NT2/D1 (cell line): ENCODE measurements around the gene TECRL.

Source experiments
- DNase-seq: peaks from one replicate; pipeline ENCODE4 v3.0.0-alpha.2; 2011; ENCODE audit warnings: low read depth, low spot score
- H3K27me3 ChIP-seq: 2 replicates; pipeline ENCODE4 v1.6.0; 2011; ENCODE audit warnings: mild to moderate bottlenecking; ENCODE audit not compliant: insufficient read length, insufficient read depth
- H3K36me3 ChIP-seq: 2 replicates; pipeline ENCODE4 v1.6.1; 2011; ENCODE audit warnings: mild to moderate bottlenecking, low read length, mixed read lengths; ENCODE audit not compliant: insufficient read depth, insufficient read length
- H3K4me1 ChIP-seq: 2 replicates; pipeline ENCODE4 v1.5.1; 2011; ENCODE audit not compliant: insufficient read depth, insufficient read length
- H3K4me3 ChIP-seq: 2 replicates; pipeline ENCODE4 v1.5.1; 2011; ENCODE audit warnings: low read depth; ENCODE audit not compliant: insufficient read length
- H3K9ac ChIP-seq: 2 replicates; pipeline ENCODE4 v1.6.0; 2011; ENCODE audit warnings: low read depth; ENCODE audit not compliant: insufficient read length
- H3K9me3 ChIP-seq: 2 replicates; pipeline ENCODE4 v1.5.1; 2011; ENCODE audit warnings: mild to moderate bottlenecking, low read length; ENCODE audit not compliant: insufficient read depth
- SUZ12 ChIP-seq: IDR thresholded peaks from 2 replicates; pipeline ENCODE4 v1.6.1; 2011; ENCODE audit not compliant: insufficient read length, insufficient read depth; ENCODE audit errors: extremely low read depth
- YY1 ChIP-seq: IDR thresholded peaks from 2 replicates; pipeline ENCODE4 v1.6.1; 2011; ENCODE audit not compliant: insufficient read length, insufficient read depth
- ZNF274 ChIP-seq: IDR thresholded peaks from 2 replicates; pipeline ENCODE4 v1.6.1; 2011; ENCODE audit warnings: mild to moderate bottlenecking, low read depth, low read length

Gene TECRL

GRCh38 chr4:64360664-64361398, 48.4 kb downstream of the TECRL start:
- no peak for DNase-seq
- Histone ChIP-seq H3K4me3 (no peak overlapping the region), H3K9me3 (no peaks in the 10 kb centered on the region), H3K4me1 (no peaks in the 10 kb centered on the region), H3K36me3 (no peaks in the 10 kb centered on the region), H3K27me3 (no peaks in the 10 kb centered on the region), H3K9ac (no peak overlapping the region)
- no peak for TF ChIP-seq YY1

GRCh38 chr4:64359489-64359888, 49.8 kb downstream of the TECRL start:
- Histone ChIP-seq H3K36me3 (no peaks in the 10 kb centered on the region), H3K4me1 (no peaks in the 10 kb centered on the region), H3K9me3 (no peaks in the 10 kb centered on the region), H3K4me3 (no peak overlapping the region), H3K27me3 (no peaks in the 10 kb centered on the region), H3K9ac (no peak overlapping the region)
- no peak for DNase-seq
- TF ChIP-seq ZNF274 (no peak), SUZ12 (no peak), YY1 (no peak)

DNA sequence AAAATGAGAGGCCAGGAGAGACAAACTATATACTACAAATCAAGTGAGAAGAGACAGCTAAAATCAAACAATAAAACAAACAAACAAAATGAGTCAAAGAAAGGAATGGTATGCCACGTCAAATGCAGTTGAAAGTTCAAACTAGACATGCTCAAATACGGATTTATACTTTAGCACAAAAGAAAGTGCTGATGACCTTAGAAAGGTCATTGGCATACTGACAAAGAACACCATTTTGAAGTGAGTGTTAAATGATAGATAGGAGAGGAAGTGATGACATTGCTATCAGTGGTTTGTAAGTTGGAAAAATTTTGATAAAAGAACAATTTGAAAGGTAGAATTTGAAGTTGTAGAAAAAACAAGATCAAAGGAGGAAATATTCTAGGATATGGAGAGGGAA, 55.3 kb downstream of the TECRL start:
- no peaks in the 10 kb centered on the region for H3K9me3 ChIP-seq
- H3K9ac ChIP-seq: no peak overlapping the region
- H3K27me3 ChIP-seq: no peaks in the 10 kb centered on the region
- no peaks in the 10 kb centered on the region for H3K36me3 ChIP-seq
- no peak overlapping the region for H3K4me3 ChIP-seq
- no peaks in the 10 kb centered on the region for H3K4me1 ChIP-seq
- TF ChIP-seq SUZ12: no peak
- TF ChIP-seq ZNF274: no peak
- TF ChIP-seq YY1: no peak
- DNase-seq: no peak

DNA sequence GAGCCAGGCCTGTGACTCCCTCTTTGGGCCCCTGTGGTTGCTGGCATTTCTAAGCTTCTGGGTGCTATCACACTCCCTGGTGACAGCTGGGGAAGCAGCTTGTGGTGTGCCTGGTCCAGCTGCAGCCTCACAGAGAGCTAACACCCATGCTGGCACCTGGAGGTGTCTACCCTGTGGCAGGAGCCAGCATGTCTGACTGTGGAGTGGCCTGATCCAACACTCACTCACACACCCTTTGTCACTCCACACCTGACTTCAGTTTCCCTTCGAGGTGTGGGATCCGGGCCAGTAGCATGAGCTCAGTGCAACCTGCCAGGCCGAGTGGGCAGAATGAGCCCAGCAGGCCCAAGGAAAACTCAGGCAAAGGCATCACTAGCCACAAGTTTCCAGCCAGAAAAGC, 67.5 kb downstream of the TECRL start:
- no peak for TF ChIP-seq YY1
- TF ChIP-seq SUZ12: no peak
- no peak for TF ChIP-seq ZNF274
- H3K9me3 ChIP-seq: no peaks in the 10 kb centered on the region
- H3K9ac ChIP-seq: no peak overlapping the region
- DNase-seq: no peak
- H3K4me1 ChIP-seq: no peaks in the 10 kb centered on the region
- H3K27me3 ChIP-seq: no peaks in the 10 kb centered on the region
- no peak overlapping the region for H3K4me3 ChIP-seq
- H3K36me3 ChIP-seq: no peaks in the 10 kb centered on the region

GRCh38 chr4:64340218-64341110, 68.8 kb downstream of the TECRL start:
- no peak overlapping the region for H3K4me3 ChIP-seq
- no peak overlapping the region for H3K9ac ChIP-seq
- TF ChIP-seq YY1 (no peak), SUZ12 (no peak), ZNF274 (no peak)
- no peaks in the 10 kb centered on the region for H3K27me3 ChIP-seq
- H3K9me3 ChIP-seq: no peaks in the 10 kb centered on the region
- no peak for DNase-seq
- H3K36me3 ChIP-seq: no peaks in the 10 kb centered on the region
- no peaks in the 10 kb centered on the region for H3K4me1 ChIP-seq

- TF ChIP-seq ZNF274 (no peak), YY1 (no peak), SUZ12 (no peak)
- no peaks in the 10 kb centered on the region for H3K36me3 ChIP-seq
Measured at GRCh38 chr4:64334964-64335363, 74.3 kb downstream of the TECRL start.

GRCh38 chr4:64330143-64330542, 79.1 kb downstream of the TECRL start:
- H3K4me3 ChIP-seq: no peak overlapping the region
- H3K27me3 ChIP-seq: no peaks in the 10 kb centered on the region
- H3K4me1 ChIP-seq: no peaks in the 10 kb centered on the region
- TF ChIP-seq ZNF274 (no peak), YY1 (no peak), SUZ12 (no peak)
- no peaks in the 10 kb centered on the region for H3K36me3 ChIP-seq
- no peak overlapping the region for H3K9ac ChIP-seq
- peaks cover 2% of the 10 kb centered on the region for H3K9me3 ChIP-seq
- DNase-seq: no peak

More at GRCh38 chr4:64334964-64335363, 74.3 kb downstream of the TECRL start:
- H3K27me3 ChIP-seq: no peaks in the 10 kb centered on the region
- H3K9ac ChIP-seq: no peak overlapping the region
- DNase-seq: no peak
- H3K9me3 ChIP-seq: no peaks in the 10 kb centered on the region
- no peaks in the 10 kb centered on the region for H3K4me1 ChIP-seq
- no peak overlapping the region for H3K4me3 ChIP-seq
